Activated T-helper 1 cell treated with anti-CD3 and anti-CD28 coated beads, Interleukin-2, amount 50 U/mL, for 16 hours (primary cell): Measurements from ENCODE around the gene ST3GAL2.
"Not testable (repeated sequence)": the region's sequence is repeated elsewhere in the genome, so short reads cannot be mapped to it uniquely, and the experiment has no call there.

ENCODE experiments used
- DNase-seq, 2 donors: peaks; one replicate each; pipeline ENCODE4 v3.0.0-alpha.2; 2020; ENCODE audit warnings: low read depth in 1 of 2, low spot score in 1 of 2

The ST3GAL2 gene

DNA sequence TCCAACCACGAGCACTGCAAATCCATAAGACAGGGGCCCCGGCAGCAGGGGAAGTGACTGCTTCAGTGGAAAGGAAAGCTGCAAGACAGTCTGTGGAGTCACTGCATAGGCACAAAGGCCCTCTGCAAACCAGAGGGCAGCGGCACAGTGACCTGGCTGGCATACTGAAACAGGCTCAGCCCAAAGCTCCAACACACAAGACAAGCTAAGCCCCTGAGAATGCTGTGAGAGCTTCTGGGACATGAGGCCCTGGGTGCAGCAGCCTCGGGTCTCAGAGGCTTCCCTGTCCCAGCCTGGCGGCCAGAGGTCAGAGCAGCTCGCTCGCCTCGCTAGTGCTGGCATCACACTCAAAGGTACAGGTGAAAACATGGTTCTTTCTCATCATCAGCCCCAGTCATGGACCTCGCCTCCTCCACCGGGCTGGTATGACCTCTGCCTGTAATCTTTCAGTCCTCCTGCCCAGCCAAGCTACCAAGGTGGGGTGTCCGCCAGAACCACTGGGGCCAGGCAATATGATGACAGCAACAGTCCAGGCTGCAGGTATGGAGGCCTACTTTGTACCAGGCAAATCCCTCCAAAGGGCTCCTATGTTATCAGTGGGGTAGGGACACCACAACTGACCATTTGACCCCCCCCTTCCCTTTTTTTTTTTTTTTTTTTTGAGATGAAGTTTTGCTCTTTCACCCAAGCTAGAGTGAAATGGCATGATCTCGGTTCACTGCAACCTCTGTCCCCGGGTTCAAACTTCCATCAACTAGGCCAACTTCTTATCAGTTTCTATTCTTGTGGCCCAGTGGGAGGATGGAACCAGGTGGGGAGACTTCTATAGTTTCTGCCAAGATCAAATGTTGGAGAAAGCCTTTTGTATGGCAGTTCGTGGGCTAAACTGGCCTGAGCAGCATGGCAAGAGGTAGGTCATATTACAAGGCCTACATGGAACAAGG is 19.2 kb downstream of the ST3GAL2 start:
- DNase-seq, result no peak

- no peak for DNase-seq
These were observed 19.9 kb downstream of the ST3GAL2 start for GRCh38 chr16:70418993-70419318.

- no peak for DNase-seq
These were observed 20.5 kb downstream of the ST3GAL2 start for GRCh38 chr16:70418274-70418992.

- no peak for DNase-seq
These were observed 21.2 kb downstream of the ST3GAL2 start for GRCh38 chr16:70417661-70418060.

DNA sequence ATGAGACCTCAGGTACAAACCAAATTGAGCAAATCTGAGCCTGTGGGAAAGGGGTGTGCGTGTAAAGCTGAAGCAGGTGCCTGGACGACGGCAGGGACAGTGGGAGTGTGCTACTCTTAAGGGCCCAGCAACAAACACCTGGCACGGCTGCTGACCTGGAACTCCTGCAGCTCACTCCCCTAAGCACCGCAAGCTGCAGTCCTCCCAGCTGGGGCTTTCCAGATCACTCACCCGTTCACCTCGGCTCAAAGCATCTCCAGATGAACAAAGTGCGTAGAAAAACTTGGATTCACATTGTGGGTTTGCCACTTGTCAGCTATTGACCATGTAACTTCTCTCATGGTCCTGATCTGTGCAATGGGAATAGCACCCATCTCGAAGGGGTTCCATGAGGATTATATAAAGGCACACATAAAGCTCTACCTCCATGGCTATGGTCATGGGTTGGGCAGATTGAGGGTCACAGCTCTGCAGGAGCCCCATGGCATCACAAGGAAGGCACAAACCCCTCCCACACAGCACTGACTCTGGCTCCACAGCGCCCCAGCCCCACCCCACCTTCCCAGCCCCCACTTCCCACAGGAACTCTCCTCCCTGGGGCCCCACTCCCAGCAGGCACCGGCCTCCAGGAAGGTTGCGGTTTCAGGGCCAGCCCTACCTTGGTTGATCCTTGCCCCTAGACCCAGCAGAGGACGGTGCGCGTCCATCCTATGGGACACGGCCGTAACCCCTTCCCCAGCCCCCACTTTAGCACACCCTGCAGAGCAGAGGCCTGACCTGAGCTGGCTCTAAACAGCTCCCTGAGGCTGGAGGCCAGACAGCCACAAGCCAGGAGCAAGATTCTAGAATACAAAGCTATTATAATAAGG is 21.9 kb downstream of the ST3GAL2 start:
- no peak for DNase-seq

DNA sequence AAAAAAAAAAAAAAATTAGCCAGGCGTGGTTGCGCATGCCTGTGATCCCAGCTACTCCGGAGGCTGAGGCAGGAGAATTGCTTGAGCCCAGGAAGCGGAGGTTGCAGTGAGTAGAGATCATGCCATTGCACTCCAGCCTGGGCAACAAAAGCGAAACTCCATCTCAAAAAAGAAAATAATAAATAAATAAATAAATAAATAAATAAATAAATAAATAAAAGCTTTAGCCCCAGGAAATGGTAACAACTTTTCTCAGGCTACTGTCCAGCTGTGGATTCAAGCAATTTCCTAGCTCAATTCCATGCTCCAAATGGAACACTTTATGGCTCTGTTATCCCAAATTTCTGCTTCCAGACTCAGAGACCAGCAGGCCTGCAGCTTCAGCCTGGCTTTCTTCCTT is 25.3 kb downstream of the ST3GAL2 start:
- not testable (repeated sequence) for DNase-seq

- no peak for DNase-seq
These were observed 26.5 kb downstream of the ST3GAL2 start for GRCh38 chr16:70412385-70412784.

DNA sequence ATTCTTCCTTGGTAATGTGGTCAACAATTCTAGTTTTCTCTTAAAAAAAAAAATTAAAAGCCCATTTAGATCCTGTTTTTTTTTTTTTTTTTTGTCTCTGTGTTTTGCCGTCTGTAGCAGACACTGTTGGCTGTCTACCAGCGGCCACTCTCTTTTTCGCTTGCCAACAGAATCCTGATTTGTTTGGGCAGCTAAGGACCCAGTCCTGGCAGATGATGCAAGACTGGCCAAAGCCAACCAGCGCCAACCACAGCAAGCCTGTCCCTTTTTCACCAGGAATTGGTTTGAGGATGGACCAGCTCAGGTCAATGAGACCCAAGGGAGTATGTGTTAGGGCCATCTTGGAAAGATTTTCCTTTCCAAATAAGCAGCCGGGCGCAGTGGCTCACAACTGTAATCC is 28.2 kb downstream of the ST3GAL2 start:
- DNase-seq, result no peak

DNA sequence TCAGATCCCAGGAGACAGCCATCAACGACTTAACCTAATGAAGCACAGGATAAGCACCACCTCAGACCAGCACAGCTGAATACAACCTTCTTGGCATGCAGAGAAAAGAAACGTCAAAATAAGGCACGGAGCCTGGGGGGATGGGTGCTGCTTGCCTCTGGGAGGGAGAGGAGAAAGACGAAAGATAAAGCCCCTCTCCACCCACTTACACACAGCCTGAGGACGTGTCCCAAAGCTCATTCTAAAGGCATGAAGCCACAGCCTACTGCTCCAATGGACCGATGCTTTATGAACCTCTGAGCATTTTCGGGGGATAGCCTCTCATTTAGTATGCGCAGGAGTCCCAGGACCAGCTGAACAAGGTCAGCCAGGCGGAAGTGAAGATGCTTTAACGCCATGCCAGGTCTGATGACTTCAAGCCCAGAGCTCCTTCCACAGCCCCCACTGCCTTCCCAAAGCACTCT is 31.1 kb downstream of the ST3GAL2 start:
- no peak for DNase-seq

DNA sequence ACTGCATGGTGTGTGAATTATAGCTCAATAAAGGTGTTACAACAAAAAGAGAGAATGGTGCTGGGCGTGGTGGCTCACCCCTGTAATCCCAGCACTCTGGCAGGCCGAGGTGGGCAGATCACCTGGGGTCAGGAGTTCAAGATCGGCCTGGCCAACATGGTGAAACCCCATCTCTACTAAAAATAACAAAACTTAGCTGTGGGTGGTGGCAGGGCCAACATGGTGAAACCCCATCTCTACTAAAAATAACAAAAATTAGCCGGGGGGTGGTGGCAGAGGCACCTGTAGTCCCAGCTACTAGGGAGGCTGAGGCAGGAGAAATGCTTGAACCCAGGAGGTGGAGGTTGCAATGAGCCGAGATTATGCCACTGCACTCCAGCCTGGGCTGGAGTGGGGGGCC is 32.8 kb downstream of the ST3GAL2 start:
- not testable (repeated sequence) for DNase-seq

DNA sequence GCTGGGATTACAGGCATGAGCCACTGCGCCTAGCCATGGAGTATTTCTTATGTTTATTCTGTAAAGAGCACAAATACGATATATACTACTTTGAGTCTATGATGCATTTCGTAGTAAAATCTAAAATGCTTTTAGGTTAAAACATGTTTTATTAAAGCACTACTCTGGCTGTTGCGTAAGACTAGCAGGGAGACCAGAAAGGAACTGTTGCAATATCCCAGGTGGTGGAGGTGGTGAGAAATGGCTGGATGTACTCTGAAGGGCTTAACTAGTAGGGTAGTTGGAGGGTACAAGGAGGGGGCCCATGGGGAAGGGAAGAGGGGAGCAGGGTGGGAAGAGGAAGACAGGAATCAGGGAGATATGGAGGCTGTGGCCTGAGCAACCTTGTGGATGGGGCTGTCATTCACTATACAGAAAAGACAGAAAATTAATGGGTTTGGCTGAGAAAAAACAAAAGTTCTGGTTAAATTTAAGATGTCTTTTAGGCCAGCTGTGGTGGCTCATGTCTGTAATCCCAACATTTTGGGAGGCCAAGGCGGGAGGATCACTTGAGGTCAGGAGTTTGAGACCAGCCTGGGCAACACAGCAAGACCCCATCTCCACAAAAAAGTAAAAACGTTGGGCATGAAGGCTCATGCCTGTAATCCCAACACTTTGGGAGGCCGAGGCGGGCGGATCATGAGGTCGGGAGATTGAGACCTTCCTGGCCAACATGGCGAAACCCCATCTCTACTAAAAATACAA is 35.8 kb downstream of the ST3GAL2 start:
- no peak for DNase-seq

GRCh38 chr16:70399951-70400350 is 38.9 kb downstream of the ST3GAL2 start:
- no peak for DNase-seq

- DNase-seq, result no peak
These were observed 39.5 kb downstream of the ST3GAL2 start for GRCh38 chr16:70399381-70399780.

GRCh38 chr16:70398177-70398743 is 40.6 kb downstream of the ST3GAL2 start:
- no peak for DNase-seq

DNA sequence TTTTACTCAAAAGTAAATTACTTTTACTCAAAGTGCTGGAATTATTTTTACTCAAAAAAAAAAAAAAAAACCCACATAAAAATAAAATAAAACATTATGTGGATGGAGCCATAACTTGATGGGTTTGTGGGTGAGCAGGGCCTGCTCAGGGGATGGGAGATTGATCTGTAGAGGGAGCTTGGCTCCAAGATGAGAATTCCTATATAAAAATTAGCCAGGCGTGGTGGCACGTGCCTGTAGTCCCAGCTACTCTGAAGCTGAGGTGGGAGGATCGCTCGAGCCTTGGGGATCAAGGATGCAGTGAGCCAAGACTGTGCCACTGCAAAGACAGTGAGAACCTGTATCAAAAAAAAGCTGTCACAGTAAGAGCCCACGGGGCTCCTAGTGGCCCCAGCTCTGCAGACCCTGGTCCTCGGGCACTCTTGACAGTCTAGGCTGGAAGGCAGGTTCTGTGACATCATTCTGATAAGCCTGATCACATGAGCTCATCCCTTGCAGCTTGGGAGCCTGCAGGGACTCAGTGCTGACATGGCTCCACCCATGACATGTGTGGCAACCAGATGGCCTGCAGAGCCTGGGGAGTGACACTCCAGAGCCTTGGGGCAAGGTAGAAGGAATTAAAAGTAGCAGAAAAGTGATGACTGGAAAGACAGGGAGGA is 42.5 kb downstream of the ST3GAL2 start:
- no peak for DNase-seq

- DNase-seq, result peak; percentile 26 to 40
These were observed 43.5 kb downstream of the ST3GAL2 start for GRCh38 chr16:70395345-70395901.

DNA sequence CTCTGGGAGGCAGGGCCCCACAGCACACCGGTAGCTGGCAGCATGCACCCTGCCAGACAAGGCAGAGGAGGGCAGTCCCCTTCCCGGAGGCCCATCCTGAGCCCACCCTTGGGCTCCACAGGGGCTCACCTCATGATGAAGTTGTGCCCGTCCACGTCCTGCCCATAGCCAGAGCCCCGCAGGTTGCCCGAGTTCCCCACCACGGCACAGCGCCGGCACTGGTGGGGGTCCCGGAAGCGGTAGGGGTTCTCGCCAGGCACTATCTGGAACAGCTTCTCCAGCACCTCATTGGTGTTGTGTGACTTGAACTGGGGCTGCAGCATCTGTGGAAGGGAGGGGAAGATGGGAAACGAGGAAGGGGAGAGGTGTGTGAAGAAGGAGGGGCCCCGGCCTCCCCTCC is 44.0 kb downstream of the ST3GAL2 start:
- no peak for DNase-seq

DNA sequence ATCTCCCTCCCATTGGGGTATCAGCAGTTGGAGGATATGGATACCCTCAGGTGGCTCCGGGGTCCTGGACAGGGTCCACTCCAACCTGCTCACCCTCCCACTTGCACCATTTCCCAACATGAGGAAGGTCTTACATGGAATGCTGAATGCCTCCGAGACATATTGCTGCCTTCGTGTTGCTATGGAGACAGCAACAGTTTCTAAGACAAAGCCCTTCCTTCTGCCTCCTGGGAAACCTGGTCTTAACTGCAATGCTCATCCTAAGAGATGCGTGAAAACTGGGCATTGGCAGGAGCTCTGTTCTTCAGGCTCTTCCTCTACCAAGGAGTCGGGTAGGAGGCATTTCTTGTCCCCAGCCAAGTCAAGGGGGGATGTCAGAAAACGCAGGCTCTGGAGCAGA is 45.2 kb downstream of the ST3GAL2 start:
- DNase-seq, result no peak

DNA sequence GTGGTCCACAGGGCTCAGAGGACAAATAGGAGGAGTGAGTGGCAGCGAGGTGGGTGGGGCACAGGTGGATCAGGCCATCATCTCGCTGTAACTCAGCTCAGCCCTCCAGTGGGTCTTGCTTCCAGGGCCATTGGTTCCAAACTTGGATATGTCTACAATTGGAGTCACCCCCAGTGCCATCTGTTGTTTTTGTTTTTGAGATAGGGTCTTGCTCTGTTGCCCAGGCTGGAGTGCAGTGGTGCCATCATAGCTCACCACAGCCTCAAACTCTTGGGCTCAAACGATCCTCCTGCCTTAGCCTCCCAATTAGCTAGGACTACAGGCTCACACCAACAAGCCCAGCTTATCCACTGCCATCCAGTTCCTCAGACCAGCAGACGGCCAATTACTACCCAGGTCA is 46.3 kb downstream of the ST3GAL2 start:
- no peak for DNase-seq
